ENCODE data around the gene MYO5B.

DNA sequence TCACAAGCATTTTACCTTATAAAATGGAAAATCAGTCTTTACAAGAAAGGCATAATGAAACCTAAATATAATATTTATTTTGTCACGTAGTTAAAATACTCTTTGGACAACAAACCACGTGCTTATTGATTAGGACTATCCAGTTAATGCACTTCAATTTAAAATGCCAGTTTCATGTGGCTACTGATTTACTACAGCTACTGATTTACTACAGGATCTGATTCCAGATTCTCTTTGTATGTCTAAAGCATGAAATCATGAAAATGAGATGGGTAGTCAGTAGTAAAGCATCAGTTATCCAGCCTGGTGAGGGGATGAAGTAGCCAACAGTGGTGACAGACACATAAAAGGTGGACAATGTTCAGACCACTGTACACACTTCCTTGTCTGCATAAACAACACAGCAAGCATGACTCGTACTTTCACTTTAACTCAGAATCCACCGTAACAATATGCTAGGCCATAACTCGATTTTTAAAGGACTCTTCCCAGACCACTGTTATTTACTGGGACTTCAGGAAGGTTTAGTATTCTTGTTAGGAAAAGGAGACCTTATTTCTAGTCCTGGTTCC, 406.5 kb downstream of the MYO5B start:
- TF ChIP-seq, protein P1, sequence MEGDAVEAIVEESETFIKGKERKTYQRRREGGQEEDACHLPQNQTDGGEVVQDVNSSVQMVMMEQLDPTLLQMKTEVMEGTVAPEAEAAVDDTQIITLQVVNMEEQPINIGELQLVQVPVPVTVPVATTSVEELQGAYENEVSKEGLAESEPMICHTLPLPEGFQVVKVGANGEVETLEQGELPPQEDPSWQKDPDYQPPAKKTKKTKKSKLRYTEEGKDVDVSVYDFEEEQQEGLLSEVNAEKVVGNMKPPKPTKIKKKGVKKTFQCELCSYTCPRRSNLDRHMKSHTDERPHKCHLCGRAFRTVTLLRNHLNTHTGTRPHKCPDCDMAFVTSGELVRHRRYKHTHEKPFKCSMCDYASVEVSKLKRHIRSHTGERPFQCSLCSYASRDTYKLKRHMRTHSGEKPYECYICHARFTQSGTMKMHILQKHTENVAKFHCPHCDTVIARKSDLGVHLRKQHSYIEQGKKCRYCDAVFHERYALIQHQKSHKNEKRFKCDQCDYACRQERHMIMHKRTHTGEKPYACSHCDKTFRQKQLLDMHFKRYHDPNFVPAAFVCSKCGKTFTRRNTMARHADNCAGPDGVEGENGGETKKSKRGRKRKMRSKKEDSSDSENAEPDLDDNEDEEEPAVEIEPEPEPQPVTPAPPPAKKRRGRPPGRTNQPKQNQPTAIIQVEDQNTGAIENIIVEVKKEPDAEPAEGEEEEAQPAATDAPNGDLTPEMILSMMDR (IDR thresholded peaks at IDR 0.05; ENCODE audit: low read depth, low read length, missing input control): no peak
- TF ChIP-seq GABPA (IDR thresholded peaks at IDR 0.05 in 1 of 2, conservative IDR thresholded peaks at IDR 0.05 in 1 of 2) (no peak), EGR1 (IDR thresholded peaks at IDR 0.05; ENCODE audit: low read depth in 2 of 2) (no peak)
- TF ChIP-seq, protein P2, sequence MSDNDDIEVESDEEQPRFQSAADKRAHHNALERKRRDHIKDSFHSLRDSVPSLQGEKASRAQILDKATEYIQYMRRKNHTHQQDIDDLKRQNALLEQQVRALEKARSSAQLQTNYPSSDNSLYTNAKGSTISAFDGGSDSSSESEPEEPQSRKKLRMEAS (IDR thresholded peaks at IDR 0.05): no peak
- TF ChIP-seq, protein P3, sequence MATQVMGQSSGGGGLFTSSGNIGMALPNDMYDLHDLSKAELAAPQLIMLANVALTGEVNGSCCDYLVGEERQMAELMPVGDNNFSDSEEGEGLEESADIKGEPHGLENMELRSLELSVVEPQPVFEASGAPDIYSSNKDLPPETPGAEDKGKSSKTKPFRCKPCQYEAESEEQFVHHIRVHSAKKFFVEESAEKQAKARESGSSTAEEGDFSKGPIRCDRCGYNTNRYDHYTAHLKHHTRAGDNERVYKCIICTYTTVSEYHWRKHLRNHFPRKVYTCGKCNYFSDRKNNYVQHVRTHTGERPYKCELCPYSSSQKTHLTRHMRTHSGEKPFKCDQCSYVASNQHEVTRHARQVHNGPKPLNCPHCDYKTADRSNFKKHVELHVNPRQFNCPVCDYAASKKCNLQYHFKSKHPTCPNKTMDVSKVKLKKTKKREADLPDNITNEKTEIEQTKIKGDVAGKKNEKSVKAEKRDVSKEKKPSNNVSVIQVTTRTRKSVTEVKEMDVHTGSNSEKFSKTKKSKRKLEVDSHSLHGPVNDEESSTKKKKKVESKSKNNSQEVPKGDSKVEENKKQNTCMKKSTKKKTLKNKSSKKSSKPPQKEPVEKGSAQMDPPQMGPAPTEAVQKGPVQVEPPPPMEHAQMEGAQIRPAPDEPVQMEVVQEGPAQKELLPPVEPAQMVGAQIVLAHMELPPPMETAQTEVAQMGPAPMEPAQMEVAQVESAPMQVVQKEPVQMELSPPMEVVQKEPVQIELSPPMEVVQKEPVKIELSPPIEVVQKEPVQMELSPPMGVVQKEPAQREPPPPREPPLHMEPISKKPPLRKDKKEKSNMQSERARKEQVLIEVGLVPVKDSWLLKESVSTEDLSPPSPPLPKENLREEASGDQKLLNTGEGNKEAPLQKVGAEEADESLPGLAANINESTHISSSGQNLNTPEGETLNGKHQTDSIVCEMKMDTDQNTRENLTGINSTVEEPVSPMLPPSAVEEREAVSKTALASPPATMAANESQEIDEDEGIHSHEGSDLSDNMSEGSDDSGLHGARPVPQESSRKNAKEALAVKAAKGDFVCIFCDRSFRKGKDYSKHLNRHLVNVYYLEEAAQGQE (IDR thresholded peaks at IDR 0.05): no peak

All from liver (tissue), 3 donors.